SK-N-SH (cell line): ENCODE results near the gene TEAD1. TPM values are rescaled to one million over a fixed set of nuclear protein-coding genes. Genes with fewer than 3 reads are reported as not detected.

Experiments
- CTCF ChIA-PET: fragments of 300-600, 350-600 bp; formaldehyde crosslinking; extraction: SDS; loops from one replicate; lab custom pipeline; 2021; lab: Yijun Ruan, JAX
- POLR2A ChIA-PET: fragments of 350-600 bp; sonication (Branson Sonifier 250); formaldehyde crosslinking; extraction: SDS; loops from one replicate; lab custom pipeline; 2020; ENCODE audit warnings: antibody characterized with exemption, inconsistent platforms; lab: Yijun Ruan, JAX
- DNase-seq: peaks from one replicate; pipeline ENCODE4 v3.0.0; 2012
- H2AFZ ChIP-seq: fragments of 200-600 bp; sonication (generic); 2 replicates; pipeline ENCODE4 v1.8.1; 2016; ENCODE audit warnings: antibody characterized with exemption, mild to moderate bottlenecking, low read depth
- H3F3A ChIP-seq: fragments of 200-600 bp; sonication (generic); replicated peaks from 2 replicates; pipeline ENCODE3; 2016; ENCODE audit warnings: antibody characterized with exemption, mild to moderate bottlenecking; ENCODE audit not compliant: insufficient read depth
- H3K27ac ChIP-seq, 2 experiments: fragments of 200-500 bp in 1 of 2; fragments of 200-600 bp in 1 of 2; sonication (Bioruptor generic) in 1 of 2; sonication (generic), shearing (Covaris generic) in 1 of 2; 2 replicates each; pipeline versions ENCODE4 v1.5.1 to v1.6.1; 2014 to 2016; ENCODE audit warnings: low read depth in 2 of 2, inconsistent platforms in 1 of 2, low read length in 1 of 2, mild to moderate bottlenecking in 1 of 2, mixed read lengths in 1 of 2
- H3K27me3 ChIP-seq: fragments of 200-600 bp; sonication (generic), shearing (Covaris generic); 2 replicates; pipeline ENCODE4 v1.6.1; 2016; ENCODE audit warnings: mixed run types; ENCODE audit not compliant: insufficient read depth
- H3K36me3 ChIP-seq, 2 experiments: fragments of 200-500 bp in 1 of 2; fragments of 200-600 bp in 1 of 2; sonication (Bioruptor generic) in 1 of 2; sonication (generic) in 1 of 2; replicated peaks in 1 of 2; 2 replicates each; pipeline versions ENCODE3 to v1.5.1; 2014 to 2016; ENCODE audit warnings: low read length in 1 of 2, mild to moderate bottlenecking in 1 of 2; ENCODE audit not compliant: insufficient read depth in 2 of 2, control insufficient read depth in 1 of 2
- H3K4me1 ChIP-seq, 2 experiments: fragments of 200-500 bp in 1 of 2; fragments of 200-600 bp in 1 of 2; sonication (Bioruptor generic) in 1 of 2; sonication (generic), shearing (Covaris generic) in 1 of 2; 2 replicates each; pipeline versions ENCODE4 v1.5.1 to v1.6.1; 2014 to 2016; ENCODE audit warnings: low read depth in 1 of 2, low read length in 1 of 2, mixed run types in 1 of 2; ENCODE audit not compliant: insufficient read depth in 2 of 2, control insufficient read depth in 1 of 2
- H3K4me2 ChIP-seq: fragments of 200-600 bp; sonication (generic), shearing (Covaris generic); 2 replicates; pipeline ENCODE4 v1.6.1; 2017; ENCODE audit warnings: mixed run types
- H3K4me3 ChIP-seq, 2 experiments: fragments of 200-500 bp in 1 of 2; fragments of 200-600 bp in 1 of 2; sonication (Bioruptor generic) in 1 of 2; sonication (generic), shearing (Covaris generic) in 1 of 2; 2 replicates each; pipeline versions ENCODE4 v1.5.1 to v1.8.1; 2014 to 2016; ENCODE audit warnings: low read depth in 2 of 2, inconsistent platforms in 1 of 2, low read length in 1 of 2, mild to moderate bottlenecking in 1 of 2, mixed read lengths in 1 of 2, moderate library complexity in 1 of 2
- H3K79me2 ChIP-seq: fragments of 200-600 bp; sonication (generic); 2 replicates; pipeline ENCODE4 v1.8.1; 2017; ENCODE audit warnings: mild to moderate bottlenecking; ENCODE audit not compliant: insufficient read depth
- H3K9ac ChIP-seq: fragments of 200-600 bp; sonication (generic); 2 replicates; pipeline ENCODE4 v1.6.1; 2017; ENCODE audit warnings: mixed run types
- H3K9me2 ChIP-seq: fragments of 200-600 bp; sonication (generic); 2 replicates; pipeline ENCODE4 v1.6.1; 2017; ENCODE audit warnings: mixed run types
- H3K9me3 ChIP-seq: fragments of 200-600 bp; sonication (generic); 2 replicates; pipeline ENCODE4 v1.6.1; 2017; ENCODE audit warnings: mixed run types, mild to moderate bottlenecking, moderate library complexity
- H4K20me1 ChIP-seq: fragments of 200-600 bp; sonication (generic); 2 replicates; pipeline ENCODE4 v1.6.1; 2017; ENCODE audit warnings: mild to moderate bottlenecking, mixed run types; ENCODE audit not compliant: insufficient read depth
- CHD2 ChIP-seq: fragments of 150-350 bp; IDR thresholded peaks from 2 replicates; pipeline ENCODE4 v1.6.1; 2018; ENCODE audit warnings: low read length; ENCODE audit not compliant: partially characterized antibody
- EP300 ChIP-seq, 2 experiments: IDR thresholded peaks; 2 replicates each; pipeline versions ENCODE4 v1.4.0 to v1.6.1; 2012; ENCODE audit warnings: borderline replicate concordance in 1 of 2, low read depth in 1 of 2, low read length in 1 of 2
- EZH2phosphoT487 ChIP-seq: fragments of 200-600 bp; sonication (generic); IDR thresholded peaks from 2 replicates; pipeline ENCODE4 v1.6.1; 2017; ENCODE audit warnings: low read depth, mixed run types, mild to moderate bottlenecking, antibody characterized with exemption, moderate library complexity, borderline replicate concordance
- FOSL2 ChIP-seq: IDR thresholded peaks from 2 replicates; pipeline ENCODE4 v1.4.0; 2012; ENCODE audit warnings: low read depth, mild to moderate bottlenecking, moderate library complexity, borderline replicate concordance
- FOXM1 ChIP-seq: IDR thresholded peaks from 2 replicates; pipeline ENCODE4 v1.4.0; 2012; ENCODE audit warnings: low read depth, mild to moderate bottlenecking
- GATA2 ChIP-seq: sonication (generic); formaldehyde crosslinking; IDR thresholded peaks from 2 replicates; pipeline ENCODE4 v1.5.0; 2020; ENCODE audit warnings: mild to moderate bottlenecking, missing genetic modification reagents
- IRF3 ChIP-seq: fragments of 150-350 bp; IDR thresholded peaks from 2 replicates; pipeline ENCODE4 v1.6.1; 2016; ENCODE audit warnings: mild to moderate bottlenecking, low read depth, low read length
- MAX ChIP-seq: IDR thresholded peaks from 2 replicates; pipeline ENCODE4 v1.4.0; 2012; ENCODE audit warnings: low read depth
- MEF2A ChIP-seq: IDR thresholded peaks from 2 replicates; pipeline ENCODE4 v1.4.0; 2012; ENCODE audit warnings: low read depth, borderline replicate concordance
- NRF1 ChIP-seq: IDR thresholded peaks from 2 replicates; pipeline ENCODE4 v1.6.1; 2012; ENCODE audit warnings: low read depth, mild to moderate bottlenecking, low read length
- PBX3 ChIP-seq: IDR thresholded peaks from 2 replicates; pipeline ENCODE4; 2012
- POLR2AphosphoS5 ChIP-seq: IDR thresholded peaks from 2 replicates; pipeline ENCODE4 v1.6.1; 2012; ENCODE audit warnings: low read depth, low read length
- RAD21 ChIP-seq: IDR thresholded peaks from 2 replicates; pipeline ENCODE4 v1.6.1; 2012; ENCODE audit warnings: mild to moderate bottlenecking, low read length
- RCOR1 ChIP-seq: fragments of 150-350 bp; IDR thresholded peaks from 2 replicates; pipeline ENCODE4 v1.6.1; 2017; ENCODE audit warnings: antibody characterized with exemption, low read length
- RFX5 ChIP-seq: IDR thresholded peaks from 2 replicates; pipeline ENCODE4 v1.6.1; 2012; ENCODE audit warnings: mild to moderate bottlenecking, improper control_type of control experiment, low read length
- SIN3A ChIP-seq: IDR thresholded peaks from 2 replicates; pipeline ENCODE4 v1.6.1; 2012; ENCODE audit warnings: low read depth, mild to moderate bottlenecking, low read length, moderate library complexity, borderline replicate concordance
- TCF12 ChIP-seq: IDR thresholded peaks from 2 replicates; pipeline ENCODE4 v1.4.0; 2012
- TEAD4 ChIP-seq: IDR thresholded peaks from 2 replicates; pipeline ENCODE4 v1.4.0; 2012; ENCODE audit warnings: mild to moderate bottlenecking, borderline replicate concordance; ENCODE audit not compliant: insufficient read depth
- USF2 ChIP-seq: fragments of 150-350 bp; IDR thresholded peaks from 2 replicates; pipeline ENCODE4 v1.6.1; 2017; ENCODE audit warnings: antibody characterized with exemption, low read length, low read depth, borderline replicate concordance
- YY1 ChIP-seq: IDR thresholded peaks from 2 replicates; pipeline ENCODE4 v1.4.0; 2012; ENCODE audit warnings: low read depth, mild to moderate bottlenecking
- WGBS: methylation state at CpG from one replicate; pipeline ENCODE4 v1.1.6; 2017; ENCODE audit warnings: low lambda C conversion rate; 5-methylcytosine and 5-hydroxymethylcytosine counted together
- polyA plus RNA-seq, 3 experiments: library from polyadenylated mRNA; depleted of rRNA; stranded (reverse); fragments of >200 nt; gene quantifications; 2 replicates each; pipeline ENCODE4 v1.2.3, GENCODE V29; 2012

Gene TEAD1
- polyA plus RNA-seq, 1 of the 3 experiments (the other 2 are of a cell fraction): 31.2 TPM

- no peak for DNase-seq
Observed at GRCh38 chr11:12729941-12730340, 55.7 kb downstream of the TEAD1 start.

More at GRCh38 chr11:12729941-12730340, 55.7 kb downstream of the TEAD1 start:
- Histone ChIP-seq H3K9ac (no peak overlapping the region), H3K9me3 (no peaks in the 10 kb centered on the region), H3F3A (peaks cover 23% of the 10 kb centered on the region), H4K20me1 (peaks cover 44% of the 10 kb centered on the region), H3K79me2 (peaks cover 98% of the 10 kb centered on the region), H3K4me3 (no peak overlapping the region), H3K4me2 (no peak overlapping the region), H3K27ac (no peak overlapping the region; a peak in 1 of 4 replicates), H3K27me3 (no peaks in the 10 kb centered on the region), H3K36me3 (peaks cover 0 to 5% of the 10 kb centered on the region in 2 experiments), H3K4me1 (peaks cover 43 to 45% of the 10 kb centered on the region in 2 experiments), H2AFZ (no peak overlapping the region), H3K9me2 (no peaks in the 10 kb centered on the region)
- TF ChIP-seq NRF1 (no peak), RFX5 (no peak), MEF2A (no peak), IRF3 (no peak), TEAD4 (no peak), MAX (no peak), RAD21 (no peak), GATA2 (CRISPR knock-in tag) (no peak), CHD2 (no peak), SIN3A (no peak), PBX3 (no peak), TCF12 (no peak), EP300 (IDR thresholded peaks at IDR 0.05; ENCODE audit: borderline replicate concordance in 1 of 2, low read depth in 1 of 2, low read length in 1 of 2) (no peak), FOXM1 (no peak), RCOR1 (no peak), POLR2AphosphoS5 (no peak), YY1 (no peak), EZH2phosphoT487 (no peak), USF2 (no peak), FOSL2 (no peak)
- 98% methylated on average over 5 of the region's 5 CpGs for WGBS
- ChIA-PET POLR2A (no interaction called here), CTCF (no interaction called here)
